ENCODE results near the gene LHPP. TPM values are rescaled to one million over a fixed set of nuclear protein-coding genes. Genes with fewer than 3 reads are reported as not detected.

Gene LHPP
- total RNA-seq, 2 donors from 2014 or later, result 4.4 to 6.1 TPM

DNA sequence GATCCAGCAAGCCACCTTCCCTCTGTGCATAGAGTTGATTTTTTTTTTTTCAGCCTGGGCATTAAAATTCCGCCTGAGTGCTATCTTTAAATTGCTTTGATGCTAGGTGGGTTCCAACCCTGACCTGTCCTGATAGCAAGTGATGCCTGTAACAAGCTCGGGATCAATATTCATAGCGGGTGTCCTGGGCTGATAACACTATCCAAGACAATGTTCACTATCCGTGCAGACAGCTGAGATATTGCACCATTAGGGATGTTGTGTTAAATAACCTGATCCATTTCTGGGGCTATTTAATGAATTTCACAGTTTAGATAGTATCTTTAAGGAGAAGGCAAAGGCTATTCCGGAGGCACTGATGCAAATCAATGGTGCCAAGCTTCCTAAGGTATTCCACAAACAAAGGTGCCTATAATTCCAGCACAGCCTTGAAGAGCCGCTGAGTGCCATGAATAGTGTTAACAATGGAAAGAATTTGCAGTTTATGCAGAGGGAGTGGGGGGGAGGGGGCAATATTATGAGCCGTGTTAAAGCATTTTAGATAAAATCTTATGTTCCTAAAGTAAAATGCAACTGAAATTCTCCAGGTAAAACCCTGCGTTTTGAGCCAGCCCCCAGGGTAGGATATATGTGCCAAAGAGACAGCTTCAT is 7.5 kb upstream of the LHPP start:
- DNase-seq (ENCODE audit: low spot score) (no peak), ATAC-seq (no peak)
- Mint-ChIP-seq H3K9me3 (no peaks in the 10 kb centered on the region), H3K4me3 (no peak overlapping the region), H3K36me3 (no peaks in the 10 kb centered on the region), H3K27me3 (peaks cover 52 to 68% of the 10 kb centered on the region in 2 donors), H3K27ac (no peak overlapping the region), H3K4me1 (ENCODE audit: low read depth in 2 of 2) (peaks cover 0 to 5% of the 10 kb centered on the region in 2 donors)

GRCh38 chr10:124455441-124455840 is 6.2 kb upstream of the LHPP start:
- no peaks in the 10 kb centered on the region for H3K9me3 Mint-ChIP-seq
- no peak overlapping the region for H3K4me3 Mint-ChIP-seq
- DNase-seq (ENCODE audit: low spot score), result no peak
- H3K27ac Mint-ChIP-seq, result no peak overlapping the region
- no peaks in the 10 kb centered on the region for H3K36me3 Mint-ChIP-seq
- H3K27me3 Mint-ChIP-seq, result peaks cover 48 to 61% of the 10 kb centered on the region in 2 donors
- no peak for ATAC-seq
- H3K4me1 Mint-ChIP-seq (ENCODE audit: low read depth in 2 of 2), result peaks cover 0 to under 1% of the 10 kb centered on the region in 2 donors

DNA sequence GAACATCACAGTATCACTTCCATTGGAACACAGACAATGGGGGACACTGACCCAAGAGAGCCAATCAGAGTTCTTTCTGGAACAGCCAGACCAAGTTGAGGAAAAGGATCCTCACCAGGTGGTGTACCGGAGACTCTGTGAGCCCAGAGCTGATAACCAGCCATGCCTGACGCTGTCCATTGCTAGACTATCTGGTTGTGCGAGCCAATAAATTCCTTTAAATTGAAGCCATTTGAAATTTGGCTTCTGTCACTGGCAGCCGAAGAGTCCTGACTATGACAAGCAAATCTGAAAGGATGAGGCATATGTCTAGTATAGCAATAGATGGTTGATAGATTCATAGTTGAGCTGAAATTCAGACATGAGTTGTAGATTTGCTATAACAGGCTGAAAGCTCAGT is 3.1 kb upstream of the LHPP start:
- Mint-ChIP-seq H3K36me3 (no peaks in the 10 kb centered on the region), H3K9me3 (no peaks in the 10 kb centered on the region), H3K4me3 (no peak overlapping the region), H3K27me3 (peaks cover 32 to 39% of the 10 kb centered on the region in 2 donors), H3K4me1 (ENCODE audit: low read depth in 2 of 2) (peaks cover 4 to 5% of the 10 kb centered on the region in 2 donors), H3K27ac (no peak overlapping the region)
- DNase-seq (ENCODE audit: low spot score) (no peak), ATAC-seq (no peak)

- no peak overlapping the region for H3K4me3 Mint-ChIP-seq
- H3K36me3 Mint-ChIP-seq, result no peaks in the 10 kb centered on the region
- no peak for DNase-seq (ENCODE audit: low spot score)
- H3K27me3 Mint-ChIP-seq, result peaks cover 28 to 35% of the 10 kb centered on the region in 2 donors
- no peaks in the 10 kb centered on the region for H3K9me3 Mint-ChIP-seq
- peaks cover 4 to 5% of the 10 kb centered on the region in 2 donors for H3K4me1 Mint-ChIP-seq (ENCODE audit: low read depth in 2 of 2)
- ATAC-seq, result no peak
- no peak overlapping the region for H3K27ac Mint-ChIP-seq
Observed at GRCh38 chr10:124458889-124459288, 2.7 kb upstream of the LHPP start.

GRCh38 chr10:124459395-124459794 is 2.2 kb upstream of the LHPP start:
- peaks cover 5 to 7% of the 10 kb centered on the region in 2 donors for H3K4me1 Mint-ChIP-seq (ENCODE audit: low read depth in 2 of 2)
- H3K4me3 Mint-ChIP-seq, result no peak overlapping the region
- H3K27ac Mint-ChIP-seq, result no peak overlapping the region
- ATAC-seq, result no peak
- no peak for DNase-seq (ENCODE audit: low spot score)
- H3K27me3 Mint-ChIP-seq, result peaks cover 25 to 30% of the 10 kb centered on the region in 2 donors
- H3K9me3 Mint-ChIP-seq, result no peaks in the 10 kb centered on the region
- H3K36me3 Mint-ChIP-seq, result no peaks in the 10 kb centered on the region

DNA sequence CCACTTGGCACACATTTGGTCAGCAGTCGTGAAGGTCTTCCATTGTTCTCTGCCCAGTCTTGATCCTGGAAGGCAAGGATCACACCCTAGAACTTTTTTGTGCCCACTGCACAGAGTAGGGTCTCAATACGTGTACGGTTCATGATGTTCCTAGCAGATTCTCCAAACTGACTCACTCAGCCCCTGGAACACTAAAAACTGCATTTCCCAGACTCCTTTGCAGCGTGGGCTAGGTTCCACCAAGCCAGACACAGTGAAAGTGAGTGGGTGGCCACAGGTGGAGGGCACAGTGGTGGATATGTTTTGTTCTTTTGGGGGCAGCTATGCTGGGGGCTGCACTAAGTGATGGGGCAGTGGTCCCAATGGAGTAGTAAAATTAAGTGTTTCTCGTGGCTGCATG is 1.5 kb upstream of the LHPP start:
- Mint-ChIP-seq H3K27ac (no peak overlapping the region), H3K27me3 (peaks cover 18 to 22% of the 10 kb centered on the region in 2 donors), H3K9me3 (no peaks in the 10 kb centered on the region), H3K4me1 (ENCODE audit: low read depth in 2 of 2) (peaks cover 12 to 14% of the 10 kb centered on the region in 2 donors), H3K36me3 (no peaks in the 10 kb centered on the region), H3K4me3 (no peak overlapping the region)
- no peak for ATAC-seq
- no peak for DNase-seq (ENCODE audit: low spot score)

DNA sequence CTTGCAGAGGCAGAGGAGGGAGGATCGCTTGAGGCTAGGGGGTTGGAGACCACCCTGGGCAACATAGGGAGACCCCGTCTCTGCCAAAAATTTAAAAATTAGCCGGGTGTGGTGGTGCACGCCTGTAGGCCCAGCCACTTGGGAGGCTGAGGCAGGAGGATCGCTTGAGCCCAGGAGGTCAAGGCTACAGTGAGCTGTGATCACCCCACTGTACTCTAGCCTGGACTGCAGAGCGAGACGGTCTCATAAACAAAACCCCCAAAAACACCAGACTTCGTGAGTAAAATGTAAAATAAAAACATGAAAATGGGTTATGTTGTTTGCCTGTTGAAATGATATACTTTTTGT is 699 bp downstream of the LHPP start:
- H3K9me3 Mint-ChIP-seq, result no peaks in the 10 kb centered on the region
- H3K4me3 Mint-ChIP-seq, result peak overlapping the region; percentile 83
- ATAC-seq, result no peak
- no peak for DNase-seq (ENCODE audit: low spot score)
- H3K27ac Mint-ChIP-seq, result peak overlapping the region in 1 of 2 donors; percentile 73
- peaks cover 18 to 19% of the 10 kb centered on the region in 2 donors for H3K4me1 Mint-ChIP-seq (ENCODE audit: low read depth in 2 of 2)
- H3K27me3 Mint-ChIP-seq, result peaks cover 3 to 4% of the 10 kb centered on the region in 2 donors
- H3K36me3 Mint-ChIP-seq, result no peaks in the 10 kb centered on the region

DNA sequence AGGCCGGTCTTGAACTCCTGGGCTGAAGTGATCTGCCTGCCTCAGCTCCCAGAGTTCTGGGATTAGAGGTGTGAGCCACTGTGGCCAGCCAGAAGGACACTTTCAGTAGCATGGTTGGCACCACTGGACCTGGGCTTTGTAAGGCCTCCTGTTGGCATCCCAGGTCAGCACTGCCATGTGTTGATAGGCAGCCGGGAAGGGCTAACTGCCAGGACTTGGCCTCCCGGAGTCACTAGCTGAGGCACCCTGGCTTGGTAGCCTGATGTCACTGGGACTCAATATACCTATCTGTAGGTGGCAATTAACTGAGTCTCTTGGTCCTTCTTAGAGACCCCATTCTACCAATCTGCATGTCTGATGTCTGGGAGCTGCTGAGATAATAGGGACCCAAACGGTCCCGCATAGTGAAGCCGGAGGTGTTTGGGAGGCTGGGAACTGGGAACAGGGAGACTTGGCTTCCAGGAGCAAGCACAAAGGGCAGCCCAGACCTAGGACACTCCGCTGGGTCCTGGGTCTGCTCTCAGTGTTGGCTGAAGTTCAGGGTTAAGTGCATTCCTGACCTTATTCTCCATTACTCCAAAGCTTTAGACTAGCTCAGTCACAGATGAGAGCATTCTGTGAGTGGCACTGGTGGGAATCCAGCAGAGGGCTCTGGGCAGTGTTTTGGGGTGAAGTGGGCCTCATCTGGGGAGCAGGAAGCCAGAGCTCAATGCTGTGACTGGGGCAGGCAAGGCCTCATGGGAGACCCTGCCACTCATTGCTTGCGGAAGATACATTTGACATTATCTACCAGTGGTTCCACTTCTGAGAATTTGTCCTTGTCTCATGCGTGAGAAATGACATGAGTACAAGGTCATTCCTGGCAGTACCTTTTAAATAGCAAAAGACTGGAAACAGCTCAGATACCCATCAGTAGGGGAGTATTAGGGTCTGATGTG is 2.7 kb downstream of the LHPP start:
- no peaks in the 10 kb centered on the region for H3K9me3 Mint-ChIP-seq
- ATAC-seq, result no peak
- no peaks in the 10 kb centered on the region for H3K36me3 Mint-ChIP-seq
- H3K4me1 Mint-ChIP-seq (ENCODE audit: low read depth in 2 of 2), result peaks cover 18 to 19% of the 10 kb centered on the region in 2 donors
- H3K4me3 Mint-ChIP-seq, result peak overlapping the region; percentile 9
- peak overlapping the region in 1 of 2 donors; percentile 8 for H3K27ac Mint-ChIP-seq
- peaks cover 0 to 3% of the 10 kb centered on the region in 2 donors for H3K27me3 Mint-ChIP-seq
- no peak for DNase-seq (ENCODE audit: low spot score)

GRCh38 chr10:124465003-124465776 is 3.6 kb downstream of the LHPP start:
- DNase-seq (ENCODE audit: low spot score) (no peak), ATAC-seq (no peak)
- Mint-ChIP-seq H3K36me3 (no peaks in the 10 kb centered on the region), H3K4me1 (ENCODE audit: low read depth in 2 of 2) (peaks cover 18 to 19% of the 10 kb centered on the region in 2 donors), H3K4me3 (peak overlapping the region; percentile 9), H3K9me3 (no peaks in the 10 kb centered on the region), H3K27me3 (no peaks in the 10 kb centered on the region), H3K27ac (peak overlapping the region in 1 of 2 donors; percentile 8)

DNA sequence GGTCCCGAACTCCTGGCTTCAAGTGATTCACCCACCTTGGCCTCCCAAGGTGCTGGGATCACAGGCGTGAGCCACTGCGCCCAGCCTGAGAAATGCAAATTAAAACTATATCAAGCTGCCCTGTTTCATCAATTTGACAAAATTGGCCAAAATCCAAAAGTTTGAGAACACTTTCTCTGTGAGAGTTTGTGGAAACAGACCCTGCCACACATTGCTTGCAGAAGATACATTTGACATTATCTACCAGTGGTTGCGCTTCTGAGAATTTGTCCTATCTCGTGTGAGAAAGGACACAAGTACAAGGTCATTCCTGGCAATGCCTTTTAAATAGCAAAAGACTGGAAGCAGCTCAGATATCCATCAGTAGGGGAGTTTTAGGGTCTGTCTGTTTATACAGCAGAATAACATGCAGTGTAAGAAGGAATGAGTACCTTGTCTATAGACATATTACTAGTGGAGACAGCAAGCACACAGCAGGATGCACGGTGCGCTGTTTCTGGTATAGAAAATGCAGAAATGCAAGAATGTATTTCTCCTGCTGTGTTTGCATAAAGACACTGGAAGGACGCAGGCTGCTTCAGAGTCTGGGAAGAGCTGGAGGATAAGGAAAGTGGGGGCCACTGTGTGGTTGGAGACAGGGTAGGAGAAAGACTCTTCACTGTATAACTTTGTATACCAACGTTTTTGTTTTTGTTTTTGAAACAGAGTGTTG is 4.3 kb downstream of the LHPP start:
- H3K4me3 Mint-ChIP-seq, result no peak overlapping the region
- no peaks in the 10 kb centered on the region for H3K9me3 Mint-ChIP-seq
- no peak for ATAC-seq
- no peaks in the 10 kb centered on the region for H3K36me3 Mint-ChIP-seq
- no peaks in the 10 kb centered on the region for H3K27me3 Mint-ChIP-seq
- DNase-seq (ENCODE audit: low spot score), result no peak
- peaks cover 18 to 19% of the 10 kb centered on the region in 2 donors for H3K4me1 Mint-ChIP-seq (ENCODE audit: low read depth in 2 of 2)
- no peak overlapping the region for H3K27ac Mint-ChIP-seq

GRCh38 chr10:124467165-124467564 is 5.5 kb downstream of the LHPP start:
- Mint-ChIP-seq H3K36me3 (no peaks in the 10 kb centered on the region), H3K27me3 (no peaks in the 10 kb centered on the region), H3K27ac (no peak overlapping the region), H3K4me1 (ENCODE audit: low read depth in 2 of 2) (peaks cover 13 to 15% of the 10 kb centered on the region in 2 donors), H3K4me3 (no peak overlapping the region), H3K9me3 (no peaks in the 10 kb centered on the region)
- ATAC-seq, result no peak
- DNase-seq (ENCODE audit: low spot score), result no peak

GRCh38 chr10:124468624-124469023 is 7.0 kb downstream of the LHPP start:
- no peaks in the 10 kb centered on the region for H3K27me3 Mint-ChIP-seq
- no peaks in the 10 kb centered on the region for H3K9me3 Mint-ChIP-seq
- DNase-seq (ENCODE audit: low spot score), result no peak
- H3K4me1 Mint-ChIP-seq (ENCODE audit: low read depth in 2 of 2), result peaks cover 13 to 15% of the 10 kb centered on the region in 2 donors
- no peaks in the 10 kb centered on the region for H3K36me3 Mint-ChIP-seq
- H3K27ac Mint-ChIP-seq, result no peak overlapping the region
- no peak overlapping the region for H3K4me3 Mint-ChIP-seq
- no peak for ATAC-seq

GRCh38 chr10:124469956-124470484 is 8.4 kb downstream of the LHPP start:
- Mint-ChIP-seq H3K36me3 (no peaks in the 10 kb centered on the region), H3K27me3 (no peaks in the 10 kb centered on the region), H3K4me1 (ENCODE audit: low read depth in 2 of 2) (peaks cover 5 to 8% of the 10 kb centered on the region in 2 donors), H3K4me3 (no peak overlapping the region), H3K9me3 (no peaks in the 10 kb centered on the region), H3K27ac (no peak overlapping the region)
- no peak for ATAC-seq
- no peak for DNase-seq (ENCODE audit: low spot score)
